IPS-18c (cell line): ENCODE data around the gene SMPD3.

ENCODE experiments used
- H3K4me3 ChIP-seq: 2 replicates; pipeline ENCODE4 v1.7.0; 2013; ENCODE audit warnings: low read depth, mild to moderate bottlenecking, low read length, moderate library complexity; ENCODE audit not compliant: insufficient read depth
- H3K9me3 ChIP-seq: one replicate; pipeline ENCODE4 v1.6.1; 2013; ENCODE audit warnings: mild to moderate bottlenecking, low read length, moderate library complexity; ENCODE audit not compliant: control insufficient read depth, insufficient read depth

The SMPD3 gene

GRCh38 chr16:68400924-68401460 lies 47.3 kb downstream of the SMPD3 start:
- Histone ChIP-seq H3K9me3 (peaks cover 2% of the 10 kb centered on the region), H3K4me3 (no peak overlapping the region)

- H3K9me3 ChIP-seq = peaks cover 2% of the 10 kb centered on the region
- H3K4me3 ChIP-seq = no peak overlapping the region
These were observed 48.0 kb downstream of the SMPD3 start for GRCh38 chr16:68400083-68400923.

GRCh38 chr16:68399456-68399855 lies 48.9 kb downstream of the SMPD3 start:
- H3K9me3 ChIP-seq = peaks cover 2% of the 10 kb centered on the region
- no peak overlapping the region for H3K4me3 ChIP-seq

GRCh38 chr16:68397710-68398201 lies 50.6 kb downstream of the SMPD3 start:
- H3K9me3 ChIP-seq = peaks cover 2% of the 10 kb centered on the region

GRCh38 chr16:68396481-68396880 lies 51.8 kb downstream of the SMPD3 start:
- Histone ChIP-seq H3K9me3 (peaks cover 2% of the 10 kb centered on the region), H3K4me3 (no peak overlapping the region)

More at GRCh38 chr16:68397710-68398201, 50.6 kb downstream of the SMPD3 start:
- H3K4me3 ChIP-seq = no peak overlapping the region

- no peak overlapping the region for H3K4me3 ChIP-seq
- peaks cover 2% of the 10 kb centered on the region for H3K9me3 ChIP-seq
These were observed 52.5 kb downstream of the SMPD3 start for GRCh38 chr16:68395815-68396214.

GRCh38 chr16:68395167-68395786 lies 53.0 kb downstream of the SMPD3 start:
- no peaks in the 10 kb centered on the region for H3K9me3 ChIP-seq

GRCh38 chr16:68393333-68393732 lies 55.0 kb downstream of the SMPD3 start:
- H3K9me3 ChIP-seq = no peaks in the 10 kb centered on the region
- H3K4me3 ChIP-seq = no peak overlapping the region

More at GRCh38 chr16:68395167-68395786, 53.0 kb downstream of the SMPD3 start:
- H3K4me3 ChIP-seq = no peak overlapping the region

GRCh38 chr16:68389750-68390371 lies 58.4 kb downstream of the SMPD3 start:
- no peak overlapping the region for H3K4me3 ChIP-seq
- H3K9me3 ChIP-seq = no peaks in the 10 kb centered on the region

GRCh38 chr16:68389006-68389405 lies 59.3 kb downstream of the SMPD3 start:
- Histone ChIP-seq H3K9me3 (no peaks in the 10 kb centered on the region), H3K4me3 (no peak overlapping the region)

- no peak overlapping the region for H3K4me3 ChIP-seq
- H3K9me3 ChIP-seq = no peaks in the 10 kb centered on the region
These were observed 60.2 kb downstream of the SMPD3 start for GRCh38 chr16:68388124-68388523.

- Histone ChIP-seq H3K4me3 (no peak overlapping the region), H3K9me3 (no peaks in the 10 kb centered on the region)
These were observed 61.0 kb downstream of the SMPD3 start for GRCh38 chr16:68387301-68387700.

GRCh38 chr16:68386628-68387027 lies 61.7 kb downstream of the SMPD3 start:
- Histone ChIP-seq H3K4me3 (no peak overlapping the region), H3K9me3 (no peaks in the 10 kb centered on the region)

- H3K4me3 ChIP-seq = no peak overlapping the region
- H3K9me3 ChIP-seq = no peaks in the 10 kb centered on the region
These were observed 62.9 kb downstream of the SMPD3 start for GRCh38 chr16:68385371-68385770.

- no peak overlapping the region for H3K4me3 ChIP-seq
These were observed 63.8 kb downstream of the SMPD3 start for GRCh38 chr16:68384288-68385161.

GRCh38 chr16:68383858-68384257 lies 64.5 kb downstream of the SMPD3 start:
- H3K4me3 ChIP-seq = no peak overlapping the region
- H3K9me3 ChIP-seq = no peaks in the 10 kb centered on the region

More at GRCh38 chr16:68384288-68385161, 63.8 kb downstream of the SMPD3 start:
- no peaks in the 10 kb centered on the region for H3K9me3 ChIP-seq

GRCh38 chr16:68382296-68382718 lies 66.0 kb downstream of the SMPD3 start:
- H3K9me3 ChIP-seq = no peaks in the 10 kb centered on the region
- H3K4me3 ChIP-seq = no peak overlapping the region
